ENCODE results near the gene EIF1. TPM values are rescaled to one million over a fixed set of nuclear protein-coding genes. Genes with fewer than 3 reads are reported as not detected.
A peak's percentile ranks its signal among the peaks of the same experiment; 100 is the strongest.
"Not testable (repeated sequence)": the region's sequence is repeated elsewhere in the genome, so short reads cannot be mapped to it uniquely, and the experiment has no call there.

EIF1 gene
- 1,000 to 10,000 TPM in 1 of 2 donors, 100 to 1,000 TPM in 1; 899 to 1,106 TPM for total RNA-seq

GRCh38 chr17:41688641-41689496 lies at the start of gene EIF1:
Gene EIF1 (plus strand): TSS chr17:41688885. CDS start chr17:41689039, 154 bp downstream.
- ATAC-seq (peak; percentile 75 to 81), DNase-seq (ENCODE audit: low spot score in 2 of 2) (peak; percentile 99 to 100)
- H3K27ac Mint-ChIP-seq: peak within 1 kb of the TSS; percentile 99 to 100
- no peaks in the 10 kb centered on the region for H3K9me3 Mint-ChIP-seq
- peaks cover 33 to 35% of the 10 kb centered on the region in 2 donors for H3K36me3 Mint-ChIP-seq

GRCh38 chr17:41638941-41639340 lies 49.7 kb upstream of the EIF1 start:
- no peak for ATAC-seq
- Mint-ChIP-seq H3K9me3 (no peaks in the 10 kb centered on the region), H3K36me3 (no peaks in the 10 kb centered on the region), H3K27ac (no peak overlapping the region)
- no peak for DNase-seq (ENCODE audit: low spot score in 2 of 2)

GRCh38 chr17:41639492-41640473 lies 48.9 kb upstream of the EIF1 start:
- DNase-seq (ENCODE audit: low spot score in 2 of 2): no peak
- ATAC-seq: no peak
- H3K9me3 Mint-ChIP-seq: no peaks in the 10 kb centered on the region
- no peak overlapping the region for H3K27ac Mint-ChIP-seq
- no peaks in the 10 kb centered on the region for H3K36me3 Mint-ChIP-seq

- not testable (repeated sequence) for DNase-seq (ENCODE audit: low spot score in 2 of 2); ATAC-seq; H3K9me3 Mint-ChIP-seq; H3K36me3 Mint-ChIP-seq; H3K27ac Mint-ChIP-seq
These were observed 48.1 kb upstream of the EIF1 start for GRCh38 chr17:41640596-41640995.

GRCh38 chr17:41642252-41643156 lies 46.2 kb upstream of the EIF1 start:
- no peak for ATAC-seq
- no peak for DNase-seq (ENCODE audit: low spot score in 2 of 2)
- H3K27ac Mint-ChIP-seq: no peak overlapping the region
- H3K36me3 Mint-ChIP-seq: no peaks in the 10 kb centered on the region
- H3K9me3 Mint-ChIP-seq: no peaks in the 10 kb centered on the region

- Mint-ChIP-seq H3K27ac (no peak overlapping the region), H3K36me3 (no peaks in the 10 kb centered on the region)
- ATAC-seq: no peak
These were observed 41.5 kb upstream of the EIF1 start for GRCh38 chr17:41647038-41647813.

GRCh38 chr17:41647940-41648410 lies 40.7 kb upstream of the EIF1 start:
- Mint-ChIP-seq H3K36me3 (no peaks in the 10 kb centered on the region), H3K27ac (no peak overlapping the region), H3K9me3 (no peaks in the 10 kb centered on the region)
- ATAC-seq (peak; percentile 83 to 87), DNase-seq (ENCODE audit: low spot score in 2 of 2) (peak; percentile 83 to 97)

More at GRCh38 chr17:41647038-41647813, 41.5 kb upstream of the EIF1 start:
- H3K9me3 Mint-ChIP-seq: no peaks in the 10 kb centered on the region
- DNase-seq (ENCODE audit: low spot score in 2 of 2): no peak

- H3K36me3 Mint-ChIP-seq: no peaks in the 10 kb centered on the region
- H3K27ac Mint-ChIP-seq: peak overlapping the region in 1 of 2 donors; percentile 63
- DNase-seq (ENCODE audit: low spot score in 2 of 2) (peak; percentile 84 to 94), ATAC-seq (peak; percentile 90 to 93)
- no peaks in the 10 kb centered on the region for H3K9me3 Mint-ChIP-seq
These were observed 40.1 kb upstream of the EIF1 start for GRCh38 chr17:41648411-41649195.

- DNase-seq (ENCODE audit: low spot score in 2 of 2) (no peak), ATAC-seq (no peak)
- H3K36me3 Mint-ChIP-seq: no peaks in the 10 kb centered on the region
- no peaks in the 10 kb centered on the region for H3K9me3 Mint-ChIP-seq
- no peak overlapping the region for H3K27ac Mint-ChIP-seq
These were observed 38.7 kb upstream of the EIF1 start for GRCh38 chr17:41649923-41650519.

GRCh38 chr17:41650794-41651624 lies 37.7 kb upstream of the EIF1 start:
- Mint-ChIP-seq H3K27ac (no peak overlapping the region), H3K9me3 (no peaks in the 10 kb centered on the region), H3K36me3 (no peaks in the 10 kb centered on the region)
- no peak for DNase-seq (ENCODE audit: low spot score in 2 of 2)
- ATAC-seq: no peak

GRCh38 chr17:41651625-41652460 lies 36.8 kb upstream of the EIF1 start:
- no peak for ATAC-seq
- Mint-ChIP-seq H3K9me3 (no peaks in the 10 kb centered on the region), H3K36me3 (no peaks in the 10 kb centered on the region), H3K27ac (no peak overlapping the region)
- DNase-seq (ENCODE audit: low spot score in 2 of 2): no peak

- no peaks in the 10 kb centered on the region for H3K36me3 Mint-ChIP-seq
- ATAC-seq (no peak), DNase-seq (ENCODE audit: low spot score in 2 of 2) (no peak)
- H3K9me3 Mint-ChIP-seq: no peaks in the 10 kb centered on the region
- H3K27ac Mint-ChIP-seq: no peak overlapping the region
These were observed 36.2 kb upstream of the EIF1 start for GRCh38 chr17:41652461-41652970.

- no peaks in the 10 kb centered on the region for H3K9me3 Mint-ChIP-seq
- H3K27ac Mint-ChIP-seq: no peak overlapping the region
- no peak for ATAC-seq
- DNase-seq (ENCODE audit: low spot score in 2 of 2): no peak
- H3K36me3 Mint-ChIP-seq: no peaks in the 10 kb centered on the region
These were observed 35.3 kb upstream of the EIF1 start for GRCh38 chr17:41653421-41653820.

Measured in activated naive CD4-positive, alpha-beta T cell treated with anti-CD3 and anti-CD28 coated beads, Interleukin-2, amount 50 U/mL, for 72 hours (primary cell).